ENCODE measurements around the gene SPDYE1.

SPDYE1 gene

GRCh38 chr7:44056681-44057080 is 59.0 kb downstream of the SPDYE1 start:
- Histone ChIP-seq H3K27ac (ENCODE audit: low read depth, low read length) (no peak overlapping the region), H3K27me3 (ENCODE audit: control insufficient read depth, low read length) (no peaks in the 10 kb centered on the region), H4K20me1 (ENCODE audit: control insufficient read depth, insufficient read depth, low read depth, low read length) (peaks cover 5% of the 10 kb centered on the region; the same call in 1 of the 2 replicates), H3K36me3 (ENCODE audit: control insufficient read depth, low read length) (peaks cover 97% of the 10 kb centered on the region), H3K4me3 (ENCODE audit: low read length) (no peak overlapping the region), H3K4me2 (ENCODE audit: low read length) (no peak overlapping the region), H3K4me1 (ENCODE audit: control insufficient read depth, low read length) (peaks cover 39% of the 10 kb centered on the region), H3F3A (ENCODE audit: control insufficient read depth, insufficient read depth) (peaks cover 5% of the 10 kb centered on the region), H3K9me2 (replicated peaks; ENCODE audit: control insufficient read depth, low read length) (no peaks in the 10 kb centered on the region), H3K79me2 (ENCODE audit: control insufficient read depth, low read length) (peaks cover 40% of the 10 kb centered on the region), H3K9me3 (ENCODE audit: control insufficient read depth, insufficient read depth, low read length) (no peaks in the 10 kb centered on the region)
- TF ChIP-seq CTCF (IDR thresholded peaks at IDR 0.05; ENCODE audit: low read depth, low read length, poor library complexity, severe bottlenecking) (no peak), EZH2phosphoT487 (IDR thresholded peaks at IDR 0.05; ENCODE audit: borderline replicate concordance, low read length) (no peak)

- Histone ChIP-seq H3K9me2 (replicated peaks; ENCODE audit: control insufficient read depth, low read length) (no peaks in the 10 kb centered on the region), H3K27me3 (ENCODE audit: control insufficient read depth, low read length) (no peaks in the 10 kb centered on the region), H3K9me3 (ENCODE audit: control insufficient read depth, insufficient read depth, low read length) (no peaks in the 10 kb centered on the region), H3K79me2 (ENCODE audit: control insufficient read depth, low read length) (peaks cover 35% of the 10 kb centered on the region), H3K4me3 (ENCODE audit: low read length) (no peak overlapping the region; the same call in 1 of the 2 replicates), H3K36me3 (ENCODE audit: control insufficient read depth, low read length) (peaks cover 98% of the 10 kb centered on the region), H3F3A (ENCODE audit: control insufficient read depth, insufficient read depth) (peaks cover 5% of the 10 kb centered on the region), H4K20me1 (ENCODE audit: control insufficient read depth, insufficient read depth, low read depth, low read length) (peaks cover 5% of the 10 kb centered on the region; the same call in 1 of the 2 replicates), H3K4me2 (ENCODE audit: low read length) (peak overlapping the region; percentile 61; the same call in 1 of the 2 replicates), H3K4me1 (ENCODE audit: control insufficient read depth, low read length) (peaks cover 39% of the 10 kb centered on the region), H3K27ac (ENCODE audit: low read depth, low read length) (no peak overlapping the region)
- TF ChIP-seq CTCF (IDR thresholded peaks at IDR 0.05; ENCODE audit: low read depth, low read length, poor library complexity, severe bottlenecking) (no peak), EZH2phosphoT487 (IDR thresholded peaks at IDR 0.05; ENCODE audit: borderline replicate concordance, low read length) (no peak)
Measured at GRCh38 chr7:44057181-44057848, 59.6 kb downstream of the SPDYE1 start.

- peaks cover 5% of the 10 kb centered on the region; the same call in 1 of the 2 replicates for H4K20me1 ChIP-seq (ENCODE audit: control insufficient read depth, insufficient read depth, low read depth, low read length)
- H3K9me2 ChIP-seq (replicated peaks; ENCODE audit: control insufficient read depth, low read length) = no peaks in the 10 kb centered on the region
- H3K27ac ChIP-seq (ENCODE audit: low read depth, low read length) = peak overlapping the region; percentile 74
- peaks cover 93% of the 10 kb centered on the region for H3K36me3 ChIP-seq (ENCODE audit: control insufficient read depth, low read length)
- peak overlapping the region; percentile 61 for H3K4me2 ChIP-seq (ENCODE audit: low read length)
- H3K4me3 ChIP-seq (ENCODE audit: low read length) = peak overlapping the region; percentile 48
- peaks cover 7% of the 10 kb centered on the region for H3F3A ChIP-seq (ENCODE audit: control insufficient read depth, insufficient read depth)
- peaks cover 29% of the 10 kb centered on the region for H3K79me2 ChIP-seq (ENCODE audit: control insufficient read depth, low read length)
- H3K4me1 ChIP-seq (ENCODE audit: control insufficient read depth, low read length) = peaks cover 39% of the 10 kb centered on the region
- no peaks in the 10 kb centered on the region for H3K9me3 ChIP-seq (ENCODE audit: control insufficient read depth, insufficient read depth, low read length)
- no peaks in the 10 kb centered on the region for H3K27me3 ChIP-seq (ENCODE audit: control insufficient read depth, low read length)
- TF ChIP-seq CTCF (IDR thresholded peaks at IDR 0.05; ENCODE audit: low read depth, low read length, poor library complexity, severe bottlenecking) (peak; percentile 42), EZH2phosphoT487 (IDR thresholded peaks at IDR 0.05; ENCODE audit: borderline replicate concordance, low read length) (no peak)
Measured at GRCh38 chr7:44057849-44058758, 60.4 kb downstream of the SPDYE1 start.

Measured in DOHH2 (cell line).